ENCODE results near the gene PLEKHA7.

PLEKHA7 gene

GRCh38 chr11:16779436-16779835 lies 234.8 kb downstream of the PLEKHA7 start:
- Histone ChIP-seq H3K4me3 (ENCODE audit: low read length) (no peak overlapping the region), H3K23ac (ENCODE audit: low read length) (peak overlapping the region; percentile 24), H3K9ac (ENCODE audit: low read length) (no peak overlapping the region), H3K79me2 (ENCODE audit: control insufficient read depth, insufficient read depth, low read length) (no peaks in the 10 kb centered on the region), H2BK15ac (replicated peaks; ENCODE audit: low read depth) (no peak overlapping the region), H4K8ac (ENCODE audit: low read depth, low read length) (no peak overlapping the region), H3K27me3 (ENCODE audit: insufficient read depth, low read length, poor library complexity) (no peaks in the 10 kb centered on the region), H3K4me1 (ENCODE audit: control insufficient read depth, low read depth, low read length) (no peaks in the 10 kb centered on the region), H3K36me3 (ENCODE audit: control insufficient read depth, insufficient read depth, low read length) (no peaks in the 10 kb centered on the region), H3K4me2 (ENCODE audit: low read length) (no peak overlapping the region), H3K56ac (ENCODE audit: low read length) (no peak overlapping the region), H4K5ac (ENCODE audit: low read length) (no peak overlapping the region), H3K79me1 (ENCODE audit: low read length) (no peaks in the 10 kb centered on the region), H2BK120ac (ENCODE audit: low read depth, low read length) (no peak overlapping the region), H3K4ac (ENCODE audit: low read depth, low read length) (no peak overlapping the region), H3K27ac (ENCODE audit: low read depth, low read length) (no peak overlapping the region), H2AK5ac (ENCODE audit: low read length) (no peak overlapping the region), H2BK5ac (ENCODE audit: low read length) (no peak overlapping the region), H3K18ac (ENCODE audit: low read length) (no peak overlapping the region)
- WGBS (ENCODE audit: extremely low coverage, insufficient coverage, low lambda C conversion rate), result no CpG with 5 or more reads among the region's 8 CpGs
- DNase-seq, result peak; percentile 44

GRCh38 chr11:16778876-16779275 lies 235.3 kb downstream of the PLEKHA7 start:
- H3K56ac ChIP-seq (ENCODE audit: low read length), result no peak overlapping the region
- H3K23ac ChIP-seq (ENCODE audit: low read length), result no peak overlapping the region
- H3K36me3 ChIP-seq (ENCODE audit: control insufficient read depth, insufficient read depth, low read length), result no peaks in the 10 kb centered on the region
- H3K79me2 ChIP-seq (ENCODE audit: control insufficient read depth, insufficient read depth, low read length), result no peaks in the 10 kb centered on the region
- H2BK15ac ChIP-seq (replicated peaks; ENCODE audit: low read depth), result no peak overlapping the region
- H3K27me3 ChIP-seq (ENCODE audit: insufficient read depth, low read length, poor library complexity), result no peaks in the 10 kb centered on the region
- H3K18ac ChIP-seq (ENCODE audit: low read length), result no peak overlapping the region
- no peak overlapping the region for H3K9ac ChIP-seq (ENCODE audit: low read length)
- no peak overlapping the region for H3K4me3 ChIP-seq (ENCODE audit: low read length)
- no peak overlapping the region for H2BK120ac ChIP-seq (ENCODE audit: low read depth, low read length)
- H2BK5ac ChIP-seq (ENCODE audit: low read length), result no peak overlapping the region
- no peak overlapping the region for H3K4ac ChIP-seq (ENCODE audit: low read depth, low read length)
- no peak overlapping the region for H3K27ac ChIP-seq (ENCODE audit: low read depth, low read length)
- no peak overlapping the region for H2AK5ac ChIP-seq (ENCODE audit: low read length)
- H3K4me1 ChIP-seq (ENCODE audit: control insufficient read depth, low read depth, low read length), result no peaks in the 10 kb centered on the region
- H4K5ac ChIP-seq (ENCODE audit: low read length), result no peak overlapping the region
- no peaks in the 10 kb centered on the region for H3K79me1 ChIP-seq (ENCODE audit: low read length)
- no CpG with 5 or more reads among the region's 8 CpGs for WGBS (ENCODE audit: extremely low coverage, insufficient coverage, low lambda C conversion rate)
- no peak overlapping the region for H3K4me2 ChIP-seq (ENCODE audit: low read length)
- no peak overlapping the region for H4K8ac ChIP-seq (ENCODE audit: low read depth, low read length)
- DNase-seq, result no peak

- Histone ChIP-seq H3K4me3 (ENCODE audit: low read length) (no peak overlapping the region), H2AK5ac (ENCODE audit: low read length) (no peak overlapping the region), H3K56ac (ENCODE audit: low read length) (no peak overlapping the region), H3K9ac (ENCODE audit: low read length) (no peak overlapping the region), H3K23ac (ENCODE audit: low read length) (no peak overlapping the region), H4K5ac (ENCODE audit: low read length) (no peak overlapping the region), H2BK15ac (replicated peaks; ENCODE audit: low read depth) (no peak overlapping the region), H2BK120ac (ENCODE audit: low read depth, low read length) (no peak overlapping the region), H3K27me3 (ENCODE audit: insufficient read depth, low read length, poor library complexity) (no peaks in the 10 kb centered on the region), H3K4ac (ENCODE audit: low read depth, low read length) (no peak overlapping the region), H4K8ac (ENCODE audit: low read depth, low read length) (no peak overlapping the region), H3K79me2 (ENCODE audit: control insufficient read depth, insufficient read depth, low read length) (no peaks in the 10 kb centered on the region), H3K79me1 (ENCODE audit: low read length) (no peaks in the 10 kb centered on the region), H3K18ac (ENCODE audit: low read length) (no peak overlapping the region), H3K4me2 (ENCODE audit: low read length) (no peak overlapping the region), H3K27ac (ENCODE audit: low read depth, low read length) (no peak overlapping the region), H2BK5ac (ENCODE audit: low read length) (no peak overlapping the region), H3K4me1 (ENCODE audit: control insufficient read depth, low read depth, low read length) (no peaks in the 10 kb centered on the region), H3K36me3 (ENCODE audit: control insufficient read depth, insufficient read depth, low read length) (no peaks in the 10 kb centered on the region)
- WGBS (ENCODE audit: extremely low coverage, insufficient coverage, low lambda C conversion rate), result no CpG with 5 or more reads among the region's 6 CpGs
- DNase-seq, result no peak
These were observed 235.9 kb downstream of the PLEKHA7 start for GRCh38 chr11:16778286-16778685.

- no peak for DNase-seq
- H3K4ac ChIP-seq (ENCODE audit: low read depth, low read length), result no peak overlapping the region
- H3K79me2 ChIP-seq (ENCODE audit: control insufficient read depth, insufficient read depth, low read length), result no peaks in the 10 kb centered on the region
- no peak overlapping the region for H3K4me3 ChIP-seq (ENCODE audit: low read length)
- no peaks in the 10 kb centered on the region for H3K79me1 ChIP-seq (ENCODE audit: low read length)
- no peaks in the 10 kb centered on the region for H3K36me3 ChIP-seq (ENCODE audit: control insufficient read depth, insufficient read depth, low read length)
- no peaks in the 10 kb centered on the region for H3K27me3 ChIP-seq (ENCODE audit: insufficient read depth, low read length, poor library complexity)
- no CpG with 5 or more reads among the region's 3 CpGs for WGBS (ENCODE audit: extremely low coverage, insufficient coverage, low lambda C conversion rate)
- H3K4me2 ChIP-seq (ENCODE audit: low read length), result no peak overlapping the region
- no peak overlapping the region for H3K9ac ChIP-seq (ENCODE audit: low read length)
- no peak overlapping the region for H2BK15ac ChIP-seq (replicated peaks; ENCODE audit: low read depth)
- no peak overlapping the region for H3K18ac ChIP-seq (ENCODE audit: low read length)
- no peak overlapping the region for H3K27ac ChIP-seq (ENCODE audit: low read depth, low read length)
- no peak overlapping the region for H4K8ac ChIP-seq (ENCODE audit: low read depth, low read length)
- H3K4me1 ChIP-seq (ENCODE audit: control insufficient read depth, low read depth, low read length), result no peaks in the 10 kb centered on the region
- no peak overlapping the region for H2BK120ac ChIP-seq (ENCODE audit: low read depth, low read length)
- H4K5ac ChIP-seq (ENCODE audit: low read length), result no peak overlapping the region
- H2BK5ac ChIP-seq (ENCODE audit: low read length), result no peak overlapping the region
- H2AK5ac ChIP-seq (ENCODE audit: low read length), result no peak overlapping the region
- no peak overlapping the region for H3K23ac ChIP-seq (ENCODE audit: low read length)
- H3K56ac ChIP-seq (ENCODE audit: low read length), result no peak overlapping the region
These were observed 236.6 kb downstream of the PLEKHA7 start for GRCh38 chr11:16777613-16777975.

GRCh38 chr11:16776711-16777612 lies 237.3 kb downstream of the PLEKHA7 start:
- H3K56ac ChIP-seq (ENCODE audit: low read length), result no peak overlapping the region
- no peaks in the 10 kb centered on the region for H3K4me1 ChIP-seq (ENCODE audit: control insufficient read depth, low read depth, low read length)
- no peak overlapping the region for H4K5ac ChIP-seq (ENCODE audit: low read length)
- no peak overlapping the region for H2BK120ac ChIP-seq (ENCODE audit: low read depth, low read length)
- no peaks in the 10 kb centered on the region for H3K36me3 ChIP-seq (ENCODE audit: control insufficient read depth, insufficient read depth, low read length)
- H3K4ac ChIP-seq (ENCODE audit: low read depth, low read length), result no peak overlapping the region
- no peak overlapping the region for H3K4me2 ChIP-seq (ENCODE audit: low read length)
- H2BK5ac ChIP-seq (ENCODE audit: low read length), result no peak overlapping the region
- H2BK15ac ChIP-seq (replicated peaks; ENCODE audit: low read depth), result no peak overlapping the region
- H3K4me3 ChIP-seq (ENCODE audit: low read length), result no peak overlapping the region
- no peaks in the 10 kb centered on the region for H3K27me3 ChIP-seq (ENCODE audit: insufficient read depth, low read length, poor library complexity)
- no peak for DNase-seq
- no CpG with 5 or more reads among the region's 14 CpGs for WGBS (ENCODE audit: extremely low coverage, insufficient coverage, low lambda C conversion rate)
- no peak overlapping the region for H2AK5ac ChIP-seq (ENCODE audit: low read length)
- H4K8ac ChIP-seq (ENCODE audit: low read depth, low read length), result no peak overlapping the region
- H3K79me2 ChIP-seq (ENCODE audit: control insufficient read depth, insufficient read depth, low read length), result no peaks in the 10 kb centered on the region
- H3K23ac ChIP-seq (ENCODE audit: low read length), result no peak overlapping the region
- no peak overlapping the region for H3K9ac ChIP-seq (ENCODE audit: low read length)
- H3K27ac ChIP-seq (ENCODE audit: low read depth, low read length), result no peak overlapping the region
- H3K79me1 ChIP-seq (ENCODE audit: low read length), result no peaks in the 10 kb centered on the region
- no peak overlapping the region for H3K18ac ChIP-seq (ENCODE audit: low read length)
